ENCODE results near the gene SEC63. TPM values are rescaled to one million over a fixed set of nuclear protein-coding genes. Genes with fewer than 3 reads are reported as not detected.
"Not testable (repeated sequence)": the region's sequence is repeated elsewhere in the genome, so short reads cannot be mapped to it uniquely, and the experiment has no call there.

Gene SEC63
- total RNA-seq, 1 donor from 2014 or later, result 25.3 TPM

DNA sequence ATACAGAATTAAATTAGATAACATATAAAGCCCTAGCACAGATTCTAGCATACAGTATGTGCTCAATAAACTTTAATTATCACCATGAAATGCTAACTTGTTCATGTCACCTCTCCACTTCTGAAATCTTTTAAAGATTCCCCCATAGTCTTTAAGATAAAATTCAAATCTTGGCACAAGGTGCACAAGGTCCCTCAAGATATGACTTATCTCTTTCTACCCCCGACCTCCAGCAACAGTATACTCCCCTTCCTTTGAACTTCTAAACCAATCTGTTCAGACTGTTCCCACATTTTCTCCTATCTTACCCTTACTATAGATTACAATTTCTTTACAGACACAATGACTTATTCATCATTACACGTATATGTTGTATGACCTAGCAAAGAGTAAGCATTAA is 29.0 kb downstream of the SEC63 start:
- no peak for DNase-seq (ENCODE audit: extremely low spot score in 2 of 2)
- Histone ChIP-seq H3K27ac (no peak overlapping the region), H3K9me3 (no peaks in the 10 kb centered on the region), H3K4me3 (no peak overlapping the region), H3K36me3 (no peaks in the 10 kb centered on the region), H3K27me3 (no peaks in the 10 kb centered on the region), H3K4me1 (peaks cover 20% of the 10 kb centered on the region)
- intact Hi-C loops (cut with DNase I), result no loop called here
- TF ChIP-seq, protein P1, sequence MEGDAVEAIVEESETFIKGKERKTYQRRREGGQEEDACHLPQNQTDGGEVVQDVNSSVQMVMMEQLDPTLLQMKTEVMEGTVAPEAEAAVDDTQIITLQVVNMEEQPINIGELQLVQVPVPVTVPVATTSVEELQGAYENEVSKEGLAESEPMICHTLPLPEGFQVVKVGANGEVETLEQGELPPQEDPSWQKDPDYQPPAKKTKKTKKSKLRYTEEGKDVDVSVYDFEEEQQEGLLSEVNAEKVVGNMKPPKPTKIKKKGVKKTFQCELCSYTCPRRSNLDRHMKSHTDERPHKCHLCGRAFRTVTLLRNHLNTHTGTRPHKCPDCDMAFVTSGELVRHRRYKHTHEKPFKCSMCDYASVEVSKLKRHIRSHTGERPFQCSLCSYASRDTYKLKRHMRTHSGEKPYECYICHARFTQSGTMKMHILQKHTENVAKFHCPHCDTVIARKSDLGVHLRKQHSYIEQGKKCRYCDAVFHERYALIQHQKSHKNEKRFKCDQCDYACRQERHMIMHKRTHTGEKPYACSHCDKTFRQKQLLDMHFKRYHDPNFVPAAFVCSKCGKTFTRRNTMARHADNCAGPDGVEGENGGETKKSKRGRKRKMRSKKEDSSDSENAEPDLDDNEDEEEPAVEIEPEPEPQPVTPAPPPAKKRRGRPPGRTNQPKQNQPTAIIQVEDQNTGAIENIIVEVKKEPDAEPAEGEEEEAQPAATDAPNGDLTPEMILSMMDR (IDR thresholded peaks at IDR 0.05), result no peak
- no peak for TF ChIP-seq POLR2A (IDR thresholded peaks at IDR 0.05)
- TF ChIP-seq POLR2AphosphoS5 (IDR thresholded peaks at IDR 0.05; ENCODE audit: insufficient read depth in 1 of 2, low read depth in 1 of 2), result no peak

DNA sequence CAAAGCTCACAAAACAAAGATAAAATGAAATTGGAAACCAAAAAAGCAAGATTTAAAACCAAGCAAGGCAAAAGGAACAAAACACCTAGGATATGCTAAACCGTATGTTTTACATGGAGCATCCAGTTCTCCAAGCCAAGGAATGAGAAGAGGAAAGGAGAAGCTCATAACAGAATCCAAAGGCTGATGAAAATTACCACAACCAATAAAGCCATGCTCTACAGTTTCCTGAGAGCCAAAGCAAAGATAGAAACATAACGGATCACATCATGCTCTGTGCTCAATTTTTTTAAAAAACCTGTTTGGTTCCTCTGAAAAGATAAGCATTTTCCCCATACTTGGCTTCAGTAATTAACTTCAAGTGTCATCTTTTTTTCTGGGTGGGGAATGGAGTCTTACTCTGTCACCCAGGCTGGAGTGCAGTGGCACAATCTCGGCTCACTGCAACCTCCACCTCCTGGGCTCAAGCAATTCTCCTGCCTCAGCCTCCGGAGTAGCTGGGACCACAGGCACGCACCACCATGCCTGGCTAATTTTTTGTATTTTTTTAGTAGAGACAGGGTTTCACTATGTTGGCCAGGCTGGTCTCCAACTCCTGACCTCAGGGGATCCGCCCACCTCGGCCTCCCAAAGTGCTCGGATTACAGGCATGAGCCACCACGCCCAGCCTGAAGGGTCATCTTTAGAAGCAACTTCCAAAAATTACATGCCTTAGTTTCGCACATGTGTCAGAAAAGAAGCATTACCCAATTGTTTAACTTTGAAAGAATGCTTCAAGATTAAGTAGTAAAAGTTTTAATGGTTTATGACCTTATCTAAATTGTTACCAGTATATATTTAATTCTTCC is 31.1 kb downstream of the SEC63 start:
- H3K27ac ChIP-seq; DNase-seq (ENCODE audit: extremely low spot score in 2 of 2); intact Hi-C loops (cut with DNase I): not testable (repeated sequence)

DNA sequence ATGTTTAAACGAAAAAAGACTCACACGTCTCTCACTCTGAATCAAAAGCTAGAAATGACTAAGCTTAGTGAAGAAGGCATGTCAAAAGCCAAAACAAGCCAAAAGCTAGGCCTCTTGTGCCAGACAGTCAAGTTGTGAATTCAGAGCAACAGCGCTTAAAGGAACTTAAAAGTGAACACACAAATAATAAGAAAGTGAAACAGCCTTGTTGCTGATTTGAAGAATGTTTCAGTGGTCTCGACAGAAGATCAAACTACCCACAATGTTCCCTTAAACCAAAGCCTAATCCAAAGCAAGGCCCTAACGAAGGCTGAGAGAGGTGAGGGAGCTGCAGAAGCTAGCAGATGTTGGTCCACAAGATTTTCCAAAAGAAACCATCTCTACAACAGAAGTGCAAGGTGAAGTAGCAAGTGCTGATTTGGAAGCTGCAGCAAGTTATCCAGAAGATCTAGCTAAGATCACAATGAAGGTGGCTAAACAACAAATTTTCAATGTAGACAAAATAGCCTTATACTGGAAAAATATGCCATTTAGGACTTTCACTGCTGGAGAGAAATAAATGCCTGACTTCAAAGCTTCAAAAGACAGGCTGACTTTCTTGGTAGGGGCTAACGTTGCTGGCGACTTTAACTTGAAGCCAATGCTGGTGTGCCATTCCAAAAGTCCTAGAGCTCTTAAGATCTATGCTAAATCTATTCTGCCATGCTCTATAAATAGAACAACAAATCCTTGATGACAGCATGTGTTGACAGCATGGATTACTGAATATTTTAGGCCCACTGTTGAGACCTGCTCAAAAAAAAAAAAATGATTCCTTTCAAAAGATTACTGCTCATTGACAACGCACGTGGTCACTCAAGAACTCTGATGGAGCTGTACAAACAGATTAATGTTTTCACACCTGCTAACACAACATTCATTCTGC is 40.3 kb downstream of the SEC63 start:
- no peaks in the 10 kb centered on the region for H3K27me3 ChIP-seq
- H3K36me3 ChIP-seq, result peaks cover 0 to 45% of the 10 kb centered on the region in 2 donors
- no peak overlapping the region for H3K4me3 ChIP-seq
- no peak overlapping the region for H3K27ac ChIP-seq
- intact Hi-C loops (cut with DNase I), result no loop called here
- no peak for DNase-seq (ENCODE audit: extremely low spot score in 2 of 2)
- TF ChIP-seq POLR2AphosphoS5 (IDR thresholded peaks at IDR 0.05; ENCODE audit: insufficient read depth in 1 of 2, low read depth in 1 of 2) (no peak), POLR2A (IDR thresholded peaks at IDR 0.05) (no peak)
- TF ChIP-seq, protein P1 (IDR thresholded peaks at IDR 0.05), result no peak
- no peaks in the 10 kb centered on the region for H3K4me1 ChIP-seq
- H3K9me3 ChIP-seq, result peaks cover 7% of the 10 kb centered on the region

More for the DNA sequence above, 31.1 kb downstream of the SEC63 start:
- not testable (repeated sequence) for H3K9me3 ChIP-seq, H3K4me3 ChIP-seq, H3K27me3 ChIP-seq, H3K36me3 ChIP-seq
- peaks cover 20% of the 10 kb centered on the region for H3K4me1 ChIP-seq

DNA sequence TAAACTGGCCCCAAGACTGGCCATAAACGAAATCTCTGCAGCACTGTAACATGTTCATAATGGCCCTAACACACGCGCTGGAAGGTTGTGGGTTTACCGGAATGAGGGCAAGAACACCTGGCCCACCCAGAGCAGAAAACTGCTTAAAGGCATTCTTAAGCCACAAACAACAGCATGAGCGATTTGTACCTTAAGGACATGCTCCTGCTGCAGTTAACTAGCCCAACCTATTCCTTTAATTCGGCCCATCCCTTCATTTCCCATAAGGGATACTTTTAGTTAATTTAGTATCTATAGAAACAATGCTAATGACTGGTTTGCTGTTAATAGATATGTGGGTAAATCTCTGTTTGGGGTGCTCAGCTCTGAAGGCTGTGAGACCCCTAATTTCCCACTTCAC is 41.0 kb downstream of the SEC63 start:
- H3K4me1 ChIP-seq; H3K27me3 ChIP-seq; intact Hi-C loops (cut with DNase I); H3K9me3 ChIP-seq; DNase-seq (ENCODE audit: extremely low spot score in 2 of 2); H3K27ac ChIP-seq; H3K4me3 ChIP-seq: not testable (repeated sequence)
- H3K36me3 ChIP-seq, result peaks cover 0 to 52% of the 10 kb centered on the region in 2 donors

DNA sequence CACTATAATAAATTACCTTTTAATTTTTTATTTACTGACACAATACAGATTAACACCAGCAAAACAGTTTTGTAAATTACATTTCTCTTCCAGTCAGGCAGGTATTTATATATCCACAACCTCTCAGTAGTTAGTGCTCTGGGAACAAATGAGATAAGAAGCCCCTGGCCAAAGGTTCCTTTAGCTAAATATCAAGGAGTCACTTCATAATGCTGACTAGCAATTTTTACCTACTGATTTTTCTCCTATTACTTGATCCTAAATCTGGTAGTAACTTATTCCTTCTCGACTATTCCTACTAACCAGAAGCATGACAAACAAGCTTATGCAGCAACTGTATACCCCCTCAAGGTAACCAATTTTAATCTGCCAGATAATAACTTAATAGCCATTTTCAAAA is 46.3 kb downstream of the SEC63 start:
- Histone ChIP-seq H3K27ac (no peak overlapping the region), H3K4me1 (no peaks in the 10 kb centered on the region), H3K9me3 (no peaks in the 10 kb centered on the region), H3K4me3 (no peak overlapping the region), H3K27me3 (no peaks in the 10 kb centered on the region), H3K36me3 (peaks cover 0 to 46% of the 10 kb centered on the region in 2 donors)
- intact Hi-C loops (cut with DNase I), result no loop called here
- TF ChIP-seq POLR2AphosphoS5 (IDR thresholded peaks at IDR 0.05; ENCODE audit: insufficient read depth in 1 of 2, low read depth in 1 of 2) (no peak), POLR2A (IDR thresholded peaks at IDR 0.05) (no peak)
- TF ChIP-seq, protein P1 (IDR thresholded peaks at IDR 0.05), result no peak
- no peak for DNase-seq (ENCODE audit: extremely low spot score in 2 of 2)

All from vagina (tissue), 2 donors.